ENCODE measurements around the gene UEVLD. TPM values are rescaled to one million over a fixed set of nuclear protein-coding genes. Genes with fewer than 3 reads are reported as not detected.

The UEVLD gene
- polyA plus RNA-seq, 1 donor from 2014 or later, result 7.6 TPM

- no peak overlapping the region for H3K4me3 Mint-ChIP-seq
These were observed 40.5 kb downstream of the UEVLD start for GRCh38 chr11:18548001-18548400.

GRCh38 chr11:18540207-18541009 lies 48.1 kb downstream of the UEVLD start:
- Mint-ChIP-seq H3K27me3 (no peaks in the 10 kb centered on the region), H3K4me1 (no peaks in the 10 kb centered on the region), H3K4me3 (no peak overlapping the region), H3K36me3 (peaks cover 7% of the 10 kb centered on the region), H3K27ac (peak overlapping the region in 1 of 3 donors; percentile 52), H3K9me3 (no peaks in the 10 kb centered on the region)

More at GRCh38 chr11:18548001-18548400, 40.5 kb downstream of the UEVLD start:
- Mint-ChIP-seq H3K27me3 (no peaks in the 10 kb centered on the region), H3K27ac (no peak overlapping the region), H3K9me3 (no peaks in the 10 kb centered on the region), H3K36me3 (peaks cover 8% of the 10 kb centered on the region), H3K4me1 (no peaks in the 10 kb centered on the region)

- no peak overlapping the region for H3K27ac Mint-ChIP-seq
- H3K36me3 Mint-ChIP-seq, result peaks cover 6% of the 10 kb centered on the region
- H3K27me3 Mint-ChIP-seq, result no peaks in the 10 kb centered on the region
- H3K4me3 Mint-ChIP-seq, result no peak overlapping the region
- no peaks in the 10 kb centered on the region for H3K9me3 Mint-ChIP-seq
- H3K4me1 Mint-ChIP-seq, result peaks cover 0 to 2% (median 0%) of the 10 kb centered on the region in 3 donors
These were observed 52.3 kb downstream of the UEVLD start for GRCh38 chr11:18536209-18536608.

GRCh38 chr11:18534245-18534644 lies 54.3 kb downstream of the UEVLD start:
- Mint-ChIP-seq H3K27ac (no peak overlapping the region), H3K9me3 (no peaks in the 10 kb centered on the region)

GRCh38 chr11:18533365-18533764 lies 55.2 kb downstream of the UEVLD start:
- H3K27me3 Mint-ChIP-seq, result no peaks in the 10 kb centered on the region
- H3K4me1 Mint-ChIP-seq, result peaks cover 1 to 12% (median 3%) of the 10 kb centered on the region in 3 donors
- H3K9me3 Mint-ChIP-seq, result no peaks in the 10 kb centered on the region
- H3K4me3 Mint-ChIP-seq, result peak overlapping the region in 1 of 4 donors; percentile 17
- peak overlapping the region in 1 of 3 donors; percentile 59 for H3K27ac Mint-ChIP-seq
- H3K36me3 Mint-ChIP-seq, result peaks cover 4% of the 10 kb centered on the region

More at GRCh38 chr11:18534245-18534644, 54.3 kb downstream of the UEVLD start:
- peaks cover 4% of the 10 kb centered on the region for H3K36me3 Mint-ChIP-seq
- H3K4me3 Mint-ChIP-seq, result no peak overlapping the region
- peaks cover 0 to 12% (median 1%) of the 10 kb centered on the region in 3 donors for H3K4me1 Mint-ChIP-seq
- no peaks in the 10 kb centered on the region for H3K27me3 Mint-ChIP-seq

- Mint-ChIP-seq H3K27me3 (no peaks in the 10 kb centered on the region), H3K27ac (peak overlapping the region; percentile 98 to 100 (median 99)), H3K4me1 (peaks cover 15 to 51% (median 27%) of the 10 kb centered on the region in 3 donors), H3K36me3 (peaks cover 3% of the 10 kb centered on the region), H3K9me3 (peaks cover 0 to 3% (median 0%) of the 10 kb centered on the region in 3 donors), H3K4me3 (peak overlapping the region; percentile 94 to 100 (median 99))
These were observed 61.0 kb downstream of the UEVLD start for GRCh38 chr11:18527512-18527911.

GRCh38 chr11:18526521-18527296 lies 61.8 kb downstream of the UEVLD start, which contains the start of gene TSG101:
Gene TSG101 (minus strand): TSS chr11:18526942. CDS start chr11:18526816, 126 bp downstream.
- Mint-ChIP-seq H3K27me3 (no peaks in the 10 kb centered on the region), H3K4me1 (peaks cover 23 to 59% (median 35%) of the 10 kb centered on the region in 3 donors), H3K36me3 (peaks cover 5% of the 10 kb centered on the region), H3K9me3 (peaks cover 0 to 3% (median 0%) of the 10 kb centered on the region in 3 donors), H3K4me3 (peak within 1 kb of the TSS; percentile 94 to 100 (median 99)), H3K27ac (peak within 1 kb of the TSS; percentile 98 to 100 (median 99))

- Mint-ChIP-seq H3K9me3 (peaks cover 0 to 3% (median 0%) of the 10 kb centered on the region in 3 donors), H3K4me3 (peak overlapping the region; percentile 94 to 100 (median 99)), H3K27me3 (no peaks in the 10 kb centered on the region), H3K4me1 (peaks cover 23 to 56% (median 35%) of the 10 kb centered on the region in 3 donors), H3K36me3 (peaks cover 6% of the 10 kb centered on the region), H3K27ac (peak overlapping the region; percentile 98 to 100 (median 99))
These were observed 62.4 kb downstream of the UEVLD start for GRCh38 chr11:18526130-18526520.

- H3K4me3 Mint-ChIP-seq, result peak overlapping the region in 3 of 4 donors; percentile 27 to 66 (median 34)
- peaks cover 0 to 3% (median 0%) of the 10 kb centered on the region in 3 donors for H3K9me3 Mint-ChIP-seq
- peaks cover 23 to 46% (median 37%) of the 10 kb centered on the region in 3 donors for H3K4me1 Mint-ChIP-seq
- no peaks in the 10 kb centered on the region for H3K27me3 Mint-ChIP-seq
- H3K27ac Mint-ChIP-seq, result peak overlapping the region in 1 of 3 donors; percentile 61
- H3K36me3 Mint-ChIP-seq, result peaks cover 6% of the 10 kb centered on the region
These were observed 64.3 kb downstream of the UEVLD start for GRCh38 chr11:18524248-18524647.

- Mint-ChIP-seq H3K27me3 (no peaks in the 10 kb centered on the region), H3K9me3 (peaks cover 0 to 3% (median 0%) of the 10 kb centered on the region in 3 donors), H3K4me3 (peak overlapping the region in 1 of 4 donors; percentile 34), H3K36me3 (peaks cover 6% of the 10 kb centered on the region), H3K27ac (peak overlapping the region in 2 of 3 donors; percentile 11 to 77), H3K4me1 (peaks cover 21 to 46% (median 36%) of the 10 kb centered on the region in 3 donors)
These were observed 65.5 kb downstream of the UEVLD start for GRCh38 chr11:18523084-18523483.

- Mint-ChIP-seq H3K4me3 (peak overlapping the region in 1 of 4 donors; percentile 34), H3K4me1 (peaks cover 18 to 42% (median 30%) of the 10 kb centered on the region in 3 donors), H3K27me3 (no peaks in the 10 kb centered on the region), H3K9me3 (peaks cover 0 to 3% (median 0%) of the 10 kb centered on the region in 3 donors), H3K36me3 (peaks cover 6% of the 10 kb centered on the region), H3K27ac (peak overlapping the region in 2 of 3 donors; percentile 7 to 11)
These were observed 66.1 kb downstream of the UEVLD start for GRCh38 chr11:18522388-18522787.

GRCh38 chr11:18521122-18521521 lies 67.4 kb downstream of the UEVLD start:
- H3K36me3 Mint-ChIP-seq, result peaks cover 6% of the 10 kb centered on the region
- no peaks in the 10 kb centered on the region for H3K27me3 Mint-ChIP-seq
- no peaks in the 10 kb centered on the region for H3K9me3 Mint-ChIP-seq
- peaks cover 13 to 30% (median 27%) of the 10 kb centered on the region in 3 donors for H3K4me1 Mint-ChIP-seq
- no peak overlapping the region for H3K27ac Mint-ChIP-seq
- no peak overlapping the region for H3K4me3 Mint-ChIP-seq

- Mint-ChIP-seq H3K27me3 (no peaks in the 10 kb centered on the region), H3K36me3 (peaks cover 9% of the 10 kb centered on the region), H3K27ac (no peak overlapping the region), H3K4me1 (no peaks in the 10 kb centered on the region), H3K9me3 (no peaks in the 10 kb centered on the region), H3K4me3 (no peak overlapping the region)
These were observed 86.2 kb downstream of the UEVLD start for GRCh38 chr11:18502352-18502751.

GRCh38 chr11:18501629-18502028 lies 86.9 kb downstream of the UEVLD start:
- no peaks in the 10 kb centered on the region for H3K9me3 Mint-ChIP-seq
- peaks cover 11% of the 10 kb centered on the region for H3K36me3 Mint-ChIP-seq
- no peak overlapping the region for H3K27ac Mint-ChIP-seq
- H3K4me1 Mint-ChIP-seq, result no peaks in the 10 kb centered on the region
- H3K4me3 Mint-ChIP-seq, result no peak overlapping the region
- H3K27me3 Mint-ChIP-seq, result no peaks in the 10 kb centered on the region

GRCh38 chr11:18498039-18498438 lies 90.5 kb downstream of the UEVLD start:
- Mint-ChIP-seq H3K36me3 (peaks cover 11% of the 10 kb centered on the region), H3K4me1 (peaks cover 0 to 6% (median 4%) of the 10 kb centered on the region in 3 donors), H3K4me3 (no peak overlapping the region), H3K27ac (no peak overlapping the region), H3K27me3 (no peaks in the 10 kb centered on the region), H3K9me3 (no peaks in the 10 kb centered on the region)
